HG03060 (cell line): ENCODE measurements around the gene CDK10.
"Not testable (repeated sequence)": the region's sequence is repeated elsewhere in the genome, so short reads cannot be mapped to it uniquely, and the experiment has no call there.

Experiments
- ATAC-seq: cut with Tn5 transposase; IDR thresholded peaks from one replicate; pipeline ENCODE4 v1.9.1; 2021; ENCODE audit warnings: low read depth, moderate number of reproducible peaks; ENCODE audit not compliant: unreplicated experiment

CDK10 gene

DNA sequence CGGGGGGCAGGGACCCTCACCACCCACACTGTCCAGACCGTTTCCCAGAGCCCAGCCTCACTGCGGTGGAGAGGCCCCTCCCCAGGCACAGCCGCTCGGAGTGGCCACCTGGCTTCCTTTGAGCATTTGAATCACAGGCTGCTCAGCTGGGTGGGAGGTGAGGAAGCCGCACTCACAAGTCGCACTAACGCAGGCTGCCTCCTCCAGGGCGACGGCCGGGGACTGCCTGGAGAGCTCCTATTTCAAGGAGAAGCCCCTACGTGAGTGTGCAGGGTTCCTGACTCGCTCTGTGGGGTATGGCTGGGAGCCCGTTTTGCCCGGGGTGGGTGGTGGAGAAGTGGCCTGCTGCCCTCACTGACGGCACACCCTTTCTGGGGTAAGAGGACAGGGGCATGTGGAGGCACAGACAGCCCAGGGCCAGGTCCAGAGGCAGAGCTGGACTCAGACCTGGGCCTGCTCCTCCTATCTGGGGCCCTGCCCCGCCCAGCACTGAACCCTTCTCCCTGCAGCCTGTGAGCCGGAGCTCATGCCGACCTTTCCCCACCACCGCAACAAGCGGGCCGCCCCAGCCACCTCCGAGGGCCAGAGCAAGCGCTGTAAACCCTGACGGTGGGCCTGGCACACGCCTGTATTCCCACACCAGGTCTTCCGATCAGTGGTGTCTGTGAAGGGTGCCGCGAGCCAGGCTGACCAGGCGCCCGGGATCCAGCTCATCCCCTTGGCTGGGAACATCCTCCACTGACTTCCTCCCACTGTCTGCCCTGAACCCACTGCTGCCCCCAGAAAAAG, 8.8 kb downstream of the CDK10 start:
- no peak for ATAC-seq

DNA sequence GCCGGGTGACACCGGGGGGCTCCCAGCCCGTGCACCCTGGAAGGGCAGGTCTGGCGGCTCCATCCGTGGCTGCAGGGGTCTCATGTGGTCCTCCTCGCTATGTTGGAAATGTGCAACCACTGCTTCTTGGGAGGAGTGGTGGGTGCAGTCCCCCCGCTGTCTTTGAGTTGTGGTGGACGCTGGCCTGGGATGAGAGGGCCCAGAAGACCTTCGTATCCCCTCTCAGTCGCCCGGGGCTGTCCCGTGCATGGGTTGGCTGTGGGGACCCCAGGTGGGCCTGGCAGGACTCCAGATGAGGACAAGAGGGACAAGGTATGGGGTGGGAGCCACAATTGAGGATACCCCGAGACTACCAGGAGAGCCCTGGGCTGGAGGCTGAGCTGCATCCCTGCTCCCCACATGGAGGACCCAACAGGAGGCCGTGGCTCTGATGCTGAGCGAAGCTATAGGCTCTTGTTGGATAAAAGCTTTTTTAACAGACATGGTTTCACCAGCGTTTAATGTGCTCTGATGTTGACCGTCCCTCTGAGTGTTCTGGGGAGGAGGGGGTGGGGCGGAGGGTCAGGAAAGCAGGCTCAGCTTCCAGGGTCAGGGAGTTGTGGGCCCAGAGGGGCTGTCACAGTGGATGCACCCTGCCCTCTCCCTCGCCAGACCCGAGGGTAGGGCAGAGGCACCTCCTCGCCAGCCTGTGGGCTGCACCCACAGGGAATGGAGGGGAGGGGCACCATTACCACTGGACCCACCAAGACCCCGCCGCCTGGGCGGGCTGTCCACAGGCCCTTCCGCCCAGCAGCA, 9.6 kb downstream of the CDK10 start:
- ATAC-seq, result no peak

DNA sequence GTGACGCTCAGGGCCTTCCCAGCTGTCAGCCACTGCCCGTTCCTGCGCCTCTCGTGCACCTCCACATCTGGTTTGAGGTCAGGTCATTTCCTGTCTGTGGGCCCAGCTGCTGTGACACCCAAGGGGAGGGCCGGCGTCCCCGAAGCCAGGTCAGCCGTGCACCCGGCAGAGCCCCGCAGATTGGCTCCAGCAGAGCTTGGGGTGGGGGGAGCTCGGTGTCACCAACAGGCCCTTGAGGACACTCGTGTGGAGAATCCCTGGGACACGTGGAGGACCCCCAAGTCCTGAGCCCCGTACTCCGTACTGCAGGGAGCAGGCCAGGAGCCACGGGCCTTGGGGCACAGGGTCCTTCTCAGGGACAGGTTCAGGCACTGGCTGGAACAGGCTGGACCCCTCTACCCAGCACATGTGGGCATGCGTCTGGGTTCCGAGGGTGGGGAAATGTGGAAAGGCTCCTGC, 10.2 kb downstream of the CDK10 start:
- ATAC-seq, result no peak

DNA sequence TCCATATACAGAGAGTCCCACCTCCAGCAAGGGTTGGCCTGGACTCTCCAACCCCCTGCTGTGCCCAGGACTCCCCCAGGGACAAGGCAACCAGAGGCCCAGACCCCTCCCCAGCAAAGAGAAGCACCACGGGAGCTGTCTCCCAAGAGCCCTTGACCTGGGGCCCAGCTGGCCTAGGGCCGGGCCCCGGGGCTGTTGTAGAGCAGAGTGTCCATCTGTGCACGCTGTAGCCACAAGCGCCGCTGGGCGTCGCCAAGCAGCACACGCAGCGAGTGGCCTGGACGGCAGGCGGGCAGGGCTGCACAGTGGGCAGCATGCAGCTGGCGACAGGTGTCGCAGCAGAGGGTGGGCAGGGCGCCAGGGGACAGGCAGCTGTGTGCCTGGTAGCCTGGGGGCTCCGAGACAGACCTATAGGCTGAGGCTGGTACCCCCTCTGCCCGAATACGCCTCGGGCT, 10.7 kb downstream of the CDK10 start:
- ATAC-seq, result no peak

DNA sequence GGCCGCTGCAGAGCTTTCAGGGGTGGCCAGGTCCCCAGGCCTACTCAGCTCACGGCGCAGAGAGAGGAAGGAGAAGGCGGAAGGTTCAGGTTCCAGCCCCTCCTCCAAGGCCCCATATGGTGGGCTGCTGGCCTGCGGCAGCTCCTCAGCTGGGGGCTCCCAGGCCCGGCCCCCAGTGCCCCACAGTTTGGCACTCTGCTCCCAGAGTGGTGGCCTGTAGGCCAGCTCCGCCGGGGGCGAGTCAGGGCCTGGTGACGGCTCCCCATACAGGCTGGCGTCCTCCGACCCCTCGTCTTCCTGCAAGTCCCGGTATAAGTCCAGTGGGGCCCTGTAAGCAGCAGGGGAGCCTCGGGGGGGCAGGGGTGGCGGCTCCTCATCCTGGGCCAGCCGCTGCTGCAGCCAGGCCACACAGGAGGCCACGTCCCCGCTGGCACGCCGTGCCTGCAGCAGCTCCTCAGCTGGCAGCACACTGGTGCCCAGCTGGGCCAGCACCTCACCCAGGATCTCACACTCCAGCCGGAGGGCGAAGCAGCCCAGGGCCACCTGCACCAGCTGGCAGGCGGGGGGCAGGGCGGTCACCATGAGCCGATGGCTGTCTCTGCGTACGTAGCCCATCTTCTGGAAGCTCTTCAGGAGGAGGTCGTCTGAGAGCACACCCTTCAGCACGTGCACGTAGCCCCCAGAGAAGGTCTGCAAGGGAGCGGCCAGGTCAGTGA, 11.3 kb downstream of the CDK10 start:
- ATAC-seq, result no peak

DNA sequence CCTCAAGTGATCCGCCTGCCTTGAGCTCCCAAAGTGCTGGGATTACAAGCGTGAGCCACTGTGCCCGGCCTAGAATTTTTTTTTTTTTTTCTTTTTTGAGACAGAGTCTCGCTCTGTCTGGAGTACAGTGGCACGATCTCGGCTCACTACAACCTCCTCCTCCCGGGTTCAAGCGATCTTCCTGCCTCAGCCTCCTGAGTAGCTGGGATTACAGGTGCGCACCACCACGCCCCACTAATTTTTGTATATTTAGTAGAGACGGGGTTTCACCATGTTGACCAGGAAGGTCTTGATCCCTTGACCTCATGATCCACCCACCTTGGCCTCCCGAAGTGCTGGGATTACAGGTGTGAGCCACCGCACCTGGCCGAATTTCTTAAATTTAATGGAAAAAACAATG, 12.2 kb downstream of the CDK10 start:
- not testable (repeated sequence) for ATAC-seq

DNA sequence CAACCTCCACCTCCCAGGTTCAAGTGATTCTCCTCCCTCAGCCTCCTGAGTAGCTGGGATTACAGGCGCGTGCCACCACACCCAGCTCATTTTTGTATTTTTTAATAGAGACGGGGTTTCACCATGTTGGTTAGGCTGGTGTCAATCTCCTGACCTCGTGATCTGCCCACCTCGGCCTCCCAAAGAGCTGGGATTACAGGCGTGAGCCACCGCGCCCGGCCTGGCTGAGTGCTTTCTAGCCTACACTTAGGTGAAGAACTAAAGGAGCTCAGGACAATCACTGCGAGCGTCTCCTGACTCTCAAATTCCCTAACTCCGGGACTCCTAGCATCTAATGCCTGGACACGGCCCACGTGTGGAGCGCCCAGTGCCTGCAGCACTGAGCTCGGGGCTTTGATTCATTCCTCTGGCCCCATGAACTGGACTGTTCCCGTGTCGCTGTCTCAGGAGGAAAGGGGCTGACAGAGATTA, 13.2 kb downstream of the CDK10 start:
- not testable (repeated sequence) for ATAC-seq

DNA sequence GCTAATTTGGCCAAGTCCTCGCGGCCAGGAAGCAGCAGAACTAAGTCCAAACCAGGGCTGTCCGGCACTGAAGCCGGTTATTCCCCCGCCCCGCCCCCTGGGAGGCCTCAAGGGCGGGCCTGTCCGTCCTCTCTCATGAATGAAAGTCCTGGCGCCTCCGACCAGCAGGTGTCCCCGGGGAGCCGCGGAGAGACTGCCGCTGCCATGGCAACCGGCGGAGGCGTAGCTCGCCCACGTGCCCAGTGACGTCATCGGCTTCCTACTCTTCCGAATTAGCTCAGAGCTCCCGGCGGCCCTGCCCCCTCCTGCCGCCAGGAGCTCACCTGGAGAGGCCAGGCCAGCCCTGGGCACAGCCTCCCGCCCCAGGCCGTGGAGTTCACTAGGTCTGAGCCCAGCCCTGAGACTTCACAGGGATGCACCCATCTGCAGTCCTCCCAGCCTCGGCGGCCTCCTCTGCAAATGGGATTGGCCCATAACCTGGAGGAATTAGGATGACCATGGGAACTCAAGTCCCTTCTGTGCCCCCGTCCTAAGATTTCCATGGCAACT, 13.7 kb downstream of the CDK10 start:
- ATAC-seq, result peak; percentile 36

DNA sequence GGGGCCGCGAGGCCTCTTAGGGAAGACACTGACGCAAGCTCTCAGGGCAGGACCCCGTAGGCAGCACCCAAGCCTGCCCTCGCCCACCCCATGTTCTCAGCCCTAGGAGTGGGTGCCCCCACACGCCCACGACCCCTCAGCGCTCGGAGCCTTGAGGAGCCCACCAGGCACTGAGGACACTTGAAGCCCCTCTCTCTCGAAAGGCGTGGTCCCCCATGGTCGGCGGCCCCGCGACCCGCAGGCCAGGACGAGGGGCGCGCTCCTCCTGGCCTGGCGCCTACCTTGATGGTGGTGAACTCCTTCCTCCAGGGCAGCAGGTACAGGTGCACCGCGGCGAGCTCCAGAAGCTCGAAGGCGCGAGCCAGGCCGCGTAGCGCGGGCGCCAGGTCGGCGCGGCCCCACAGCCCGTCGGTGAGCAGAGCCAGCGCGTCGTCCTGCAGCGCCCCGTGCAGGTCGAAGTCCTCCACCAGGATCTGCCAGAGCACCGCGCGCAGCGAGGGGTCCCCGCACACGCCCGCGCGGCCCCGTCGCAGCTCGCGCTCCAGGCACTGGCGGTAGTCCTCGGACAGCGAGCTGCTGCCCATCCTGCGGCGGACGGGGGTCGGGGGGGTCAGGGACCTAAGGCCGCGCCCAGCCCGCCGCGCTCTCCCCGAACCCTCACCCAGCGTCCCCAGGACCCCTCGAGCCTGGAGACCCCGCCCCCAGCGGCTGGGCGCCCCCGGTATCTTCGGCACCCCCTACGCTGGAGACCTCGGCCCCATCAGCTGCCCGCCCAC, 14.3 kb downstream of the CDK10 start:
- no peak for ATAC-seq

DNA sequence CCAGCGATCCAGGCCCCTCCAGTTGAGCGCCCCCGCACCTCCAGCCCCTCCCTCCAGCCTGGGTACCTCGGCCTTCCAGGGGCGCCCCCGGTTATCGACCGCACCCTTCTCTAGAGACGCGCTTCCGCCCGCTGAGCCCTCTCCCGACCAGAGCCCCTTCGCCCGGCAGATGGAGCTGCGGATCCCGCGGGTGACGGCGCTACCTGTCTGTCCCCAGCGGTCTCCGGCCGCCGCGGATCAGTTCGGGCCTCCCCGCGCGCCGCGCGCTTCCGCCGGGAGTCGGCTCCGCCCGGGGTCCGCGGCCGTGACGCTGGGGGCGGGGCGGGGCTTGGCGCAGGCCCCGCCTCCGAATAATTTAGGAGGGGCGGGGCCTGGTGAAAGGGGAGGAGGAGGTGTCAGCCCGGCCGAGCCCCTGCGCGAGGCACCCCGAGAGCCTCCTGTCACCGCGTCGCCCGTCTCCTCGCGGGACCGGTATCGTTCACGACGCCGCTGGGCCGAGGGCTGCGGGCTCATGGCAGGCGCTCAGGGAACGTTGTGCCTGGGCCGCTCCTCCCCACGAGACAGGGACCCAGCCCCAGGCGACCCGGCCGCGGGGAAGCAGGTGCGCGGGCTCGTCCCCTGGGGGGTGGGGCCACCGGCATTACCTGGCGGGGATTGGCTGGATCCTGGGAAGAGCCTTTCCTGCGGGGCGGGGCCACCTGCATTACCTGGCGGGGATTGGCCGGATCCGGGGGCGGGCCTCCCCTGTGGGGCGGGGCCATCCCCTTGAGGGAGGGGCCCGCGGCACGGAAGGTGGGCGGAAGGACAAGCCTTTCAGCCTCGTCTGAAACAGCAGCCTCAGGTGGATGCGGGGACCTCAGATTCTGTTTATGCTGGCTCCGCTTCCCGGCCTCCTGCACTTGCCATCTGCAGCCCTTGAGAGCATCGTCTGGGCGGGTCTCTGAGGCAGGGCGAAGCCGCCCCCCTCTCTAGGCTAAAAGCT, 15.2 kb downstream of the CDK10 start, which contains the start of gene SPATA2L:
SPATA2L (minus strand) TSS at position 281 of the 982 bp plus-strand sequence. CDS start 473 bp downstream, outside the sequence.
- ATAC-seq, result peak; percentile 55

DNA sequence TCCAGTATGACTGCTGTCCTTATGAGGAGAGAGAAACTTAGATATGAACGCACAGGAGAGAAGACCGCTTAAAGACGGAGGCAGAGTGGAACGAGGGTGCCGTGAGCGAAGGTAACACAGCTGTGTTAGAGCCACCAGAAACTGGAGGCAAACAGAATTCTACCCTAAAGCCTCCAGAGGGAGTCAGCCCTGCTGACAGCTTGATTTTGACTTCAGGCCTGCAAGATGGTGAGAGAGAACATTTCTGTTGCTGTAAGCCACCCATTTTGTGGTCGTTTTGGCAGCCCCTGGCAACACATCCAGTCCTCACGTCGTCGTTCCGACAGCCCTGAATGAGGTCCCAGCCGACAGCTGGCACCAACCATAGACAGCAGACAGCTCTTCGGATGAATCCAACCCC, 17.8 kb downstream of the CDK10 start:
- no peak for ATAC-seq

DNA sequence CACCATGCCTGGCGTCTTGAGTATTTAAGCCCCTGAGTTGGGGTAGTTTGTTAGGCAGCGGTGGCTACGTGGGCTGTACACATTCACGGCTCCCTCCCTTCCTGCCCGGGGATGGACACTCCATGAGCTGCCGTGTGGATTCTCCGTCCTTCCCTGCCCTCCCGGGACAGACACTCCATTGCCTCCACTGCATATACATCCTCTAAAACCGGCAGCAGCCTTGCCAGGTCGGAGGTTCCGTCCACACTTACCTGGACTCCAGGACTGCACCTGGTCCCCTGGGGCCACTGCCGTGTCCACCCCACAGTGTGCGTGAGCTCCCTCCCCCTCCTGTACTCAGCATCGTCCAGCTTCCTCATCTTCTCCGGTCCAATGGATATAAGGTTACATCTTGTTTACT, 18.5 kb downstream of the CDK10 start:
- no peak for ATAC-seq

DNA sequence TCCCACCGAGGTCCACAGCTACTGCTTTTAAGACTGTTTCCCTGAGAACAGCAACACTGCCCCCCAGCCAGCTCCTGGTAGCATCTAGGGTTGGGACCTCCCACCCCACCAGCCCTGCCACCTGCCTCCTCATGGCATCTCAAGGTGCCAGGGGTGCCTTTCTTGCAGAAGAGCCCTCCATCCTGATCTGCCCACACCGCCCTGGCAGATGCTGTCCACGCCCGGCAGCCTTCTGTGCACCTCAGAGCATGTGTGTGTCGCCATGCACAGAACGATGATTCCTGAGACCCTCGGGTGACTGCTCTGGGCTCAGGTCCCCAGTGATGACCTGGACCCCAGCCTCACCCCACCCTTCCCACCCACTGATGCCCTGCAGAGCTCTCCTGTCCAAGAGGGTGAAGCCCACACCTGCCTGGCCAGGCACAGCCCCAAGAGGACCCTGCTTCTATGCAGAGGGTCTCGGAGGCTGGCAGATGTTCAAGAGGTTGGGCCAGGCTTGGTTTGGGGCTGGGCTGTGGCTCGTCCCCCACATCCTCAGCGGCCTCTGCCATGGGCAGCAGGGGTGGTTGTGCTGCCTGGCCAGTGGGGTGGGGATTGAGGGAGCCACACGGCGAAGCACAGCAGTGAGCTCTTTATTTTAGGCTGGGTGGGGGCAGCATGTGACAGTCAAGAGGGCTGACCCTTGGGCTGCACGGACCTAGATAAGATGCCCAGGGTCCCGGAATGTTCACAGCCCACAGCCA, 20.2 kb downstream of the CDK10 start:
- ATAC-seq, result no peak

DNA sequence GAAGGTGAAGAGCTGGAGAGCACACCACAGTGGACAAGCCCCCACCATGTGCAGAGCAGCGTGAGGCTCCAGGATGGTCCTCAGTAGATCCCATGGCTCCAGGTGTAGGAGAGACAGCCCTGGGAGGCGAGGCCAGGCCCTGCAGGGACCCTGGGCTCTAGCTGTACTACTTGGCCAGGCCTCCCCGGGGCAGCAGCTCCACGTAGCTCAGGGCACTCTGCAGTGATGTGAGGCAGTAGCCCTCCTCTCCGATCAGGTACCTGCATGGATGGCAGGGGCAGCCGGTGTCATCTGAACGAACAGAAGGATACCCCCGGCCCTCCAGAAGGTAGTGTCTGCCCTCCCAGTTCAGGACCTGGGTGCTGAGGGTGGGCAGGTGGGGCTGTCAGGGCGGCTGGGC, 21.2 kb downstream of the CDK10 start:
- no peak for ATAC-seq

DNA sequence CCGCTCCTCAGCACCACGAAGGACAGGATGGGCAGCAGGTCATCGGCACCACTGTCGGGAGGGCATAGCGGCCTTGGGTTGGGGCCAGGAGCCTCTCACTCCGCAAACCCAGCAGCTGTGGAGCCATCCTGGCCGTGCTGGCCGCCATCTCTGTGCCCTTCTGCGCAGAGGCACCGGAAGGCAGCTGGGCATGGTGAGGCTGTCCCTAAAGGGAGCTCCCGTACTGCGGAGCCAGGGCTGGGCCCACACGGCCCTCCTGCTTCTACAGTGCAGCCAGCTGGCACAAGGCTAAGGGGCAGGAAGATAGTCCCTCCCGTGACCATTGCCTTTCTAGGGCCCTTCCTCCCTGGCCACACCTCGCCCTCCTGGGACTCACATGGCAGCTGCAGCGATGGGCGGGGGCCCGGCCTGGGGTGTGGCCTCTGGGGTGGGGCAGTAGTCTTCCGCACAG, 22.0 kb downstream of the CDK10 start:
- ATAC-seq, result no peak

DNA sequence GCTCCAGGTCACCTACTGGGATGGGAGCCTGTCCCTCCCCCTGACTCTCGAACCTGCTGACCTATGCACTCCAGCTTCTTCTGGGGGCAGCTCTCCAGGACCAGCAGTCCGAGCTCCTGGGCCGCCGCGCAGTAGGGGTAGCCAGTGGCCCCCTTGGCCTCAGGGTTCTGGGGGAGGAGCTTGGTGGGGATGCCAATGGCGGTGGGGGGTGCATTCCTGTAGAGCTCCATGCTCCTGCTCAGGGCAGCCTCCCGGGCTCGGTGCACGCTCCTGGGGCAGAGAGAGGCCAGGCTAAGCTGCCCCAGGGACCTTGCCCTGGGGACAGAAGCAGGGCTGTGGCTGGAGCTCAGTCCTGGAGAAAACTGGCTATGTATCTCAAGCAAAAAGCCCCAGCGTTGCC, 22.7 kb downstream of the CDK10 start:
- no peak for ATAC-seq

DNA sequence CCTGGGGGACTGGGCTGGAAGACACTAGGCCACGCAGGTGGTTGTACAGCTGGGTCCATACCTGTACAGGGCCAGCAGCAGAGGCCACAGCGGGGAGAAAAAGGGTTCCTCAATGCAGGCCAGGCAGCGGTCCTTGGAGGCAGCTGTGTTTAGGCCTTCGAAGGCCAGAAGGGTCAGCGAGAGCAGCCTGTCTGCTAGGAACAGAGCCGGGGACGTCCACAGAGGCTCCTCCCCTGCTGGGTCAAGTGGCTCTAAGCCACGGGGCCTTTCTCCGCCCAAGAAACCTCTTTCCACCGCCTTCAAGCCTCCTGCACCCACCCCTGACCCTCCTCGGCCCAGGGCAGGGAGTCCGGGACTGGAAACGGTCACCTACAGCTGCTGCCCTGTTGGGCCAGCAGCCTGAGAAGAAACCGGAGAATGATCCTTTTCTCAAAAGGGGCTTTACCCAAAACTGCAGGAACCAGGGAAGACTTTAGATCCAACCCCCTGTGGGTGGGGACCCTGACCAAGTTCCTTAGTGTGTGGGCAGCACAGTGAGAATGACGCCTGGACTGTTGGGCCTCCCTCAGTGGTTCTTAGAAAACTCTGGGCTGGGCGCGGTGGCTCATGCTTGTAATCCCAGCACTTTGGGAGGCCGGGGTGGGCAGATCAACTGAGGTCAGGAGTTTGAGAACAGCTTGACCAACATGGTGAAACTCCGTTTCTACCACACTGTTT, 23.4 kb downstream of the CDK10 start:
- no peak for ATAC-seq
